Muscle layer of duodenum (tissue), 2 donors: ENCODE results near the gene CRP.
"Not testable (repeated sequence)": the region's sequence is repeated elsewhere in the genome, so short reads cannot be mapped to it uniquely, and the experiment has no call there.

Experiments used
- H3K27ac ChIP-seq: one replicate; pipeline ENCODE4 v1.7.0; 2013; ENCODE audit warnings: mild to moderate bottlenecking, low read length
- H3K27me3 ChIP-seq: one replicate; pipeline ENCODE4 v1.7.0; 2013; ENCODE audit warnings: low read depth, mild to moderate bottlenecking, control low read depth, low read length
- H3K36me3 ChIP-seq, 2 donors: one replicate each; pipeline ENCODE4 v1.7.0; 2013; ENCODE audit warnings: low read length in 2 of 2, control low read depth in 1 of 2, mild to moderate bottlenecking in 1 of 2; ENCODE audit not compliant: insufficient read depth in 2 of 2, control insufficient read depth in 1 of 2
- H3K4me1 ChIP-seq, 2 donors: one replicate each; pipeline ENCODE4 v1.7.0; 2013; ENCODE audit warnings: low read length in 2 of 2, mild to moderate bottlenecking in 2 of 2, control low read depth in 1 of 2, moderate library complexity in 1 of 2; ENCODE audit not compliant: insufficient read depth in 2 of 2, control insufficient read depth in 1 of 2
- H3K4me3 ChIP-seq, 2 donors: one replicate each; pipeline ENCODE4 v1.7.0; 2013; ENCODE audit warnings: low read length in 2 of 2, low read depth in 1 of 2, mild to moderate bottlenecking in 1 of 2
- H3K9me3 ChIP-seq, 2 donors: one replicate each; pipeline ENCODE4 v1.7.0; 2013; ENCODE audit warnings: low read length in 2 of 2, control low read depth in 1 of 2, mild to moderate bottlenecking in 1 of 2; ENCODE audit not compliant: control insufficient read depth in 1 of 2
- donor health status: healthy.

Gene CRP

GRCh38 chr1:159743651-159744410 is 29.4 kb upstream of the CRP start:
- Histone ChIP-seq H3K4me3 (no peak overlapping the region), H3K27me3 (no peaks in the 10 kb centered on the region), H3K4me1 (no peaks in the 10 kb centered on the region), H3K27ac (no peak overlapping the region), H3K9me3 (no peaks in the 10 kb centered on the region), H3K36me3 (no peaks in the 10 kb centered on the region)

- H3K36me3 ChIP-seq, result no peaks in the 10 kb centered on the region
- H3K4me1 ChIP-seq, result no peaks in the 10 kb centered on the region
- no peaks in the 10 kb centered on the region for H3K9me3 ChIP-seq
- H3K4me3 ChIP-seq, result no peak overlapping the region
- no peaks in the 10 kb centered on the region for H3K27me3 ChIP-seq
- no peak overlapping the region for H3K27ac ChIP-seq
These were observed 23.0 kb upstream of the CRP start for GRCh38 chr1:159737238-159737916.

DNA sequence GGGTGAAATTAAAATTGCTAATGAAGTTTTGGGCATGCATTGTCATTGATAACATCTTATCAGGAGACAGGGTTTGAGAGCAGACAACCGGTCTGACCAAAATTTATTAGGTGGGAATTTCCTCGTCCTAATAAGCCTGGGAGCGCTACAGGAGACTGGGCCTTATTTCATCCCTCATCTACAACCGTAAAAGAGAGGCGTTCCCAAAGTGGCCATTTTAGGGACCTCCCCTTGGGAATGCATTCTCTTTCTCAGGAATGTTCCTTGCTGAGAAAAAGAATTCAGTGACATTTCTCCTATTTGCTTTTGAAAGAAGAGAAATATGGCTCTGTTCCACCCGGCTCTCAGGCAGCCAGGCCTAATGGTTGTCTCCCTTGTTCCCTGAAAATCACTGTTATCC is 8.8 kb upstream of the CRP start:
- H3K27ac ChIP-seq, H3K36me3 ChIP-seq, H3K27me3 ChIP-seq, H3K4me1 ChIP-seq, H3K4me3 ChIP-seq, H3K9me3 ChIP-seq: not testable (repeated sequence)

GRCh38 chr1:159719990-159720389 is 5.6 kb upstream of the CRP start:
- Histone ChIP-seq H3K4me3 (no peak overlapping the region), H3K36me3 (no peaks in the 10 kb centered on the region), H3K9me3 (peaks cover 4% of the 10 kb centered on the region in 2 donors), H3K27me3 (no peaks in the 10 kb centered on the region), H3K4me1 (no peaks in the 10 kb centered on the region), H3K27ac (no peak overlapping the region)

GRCh38 chr1:159715855-159716254 is 1.5 kb upstream of the CRP start:
- no peak overlapping the region for H3K27ac ChIP-seq
- H3K9me3 ChIP-seq, result no peaks in the 10 kb centered on the region
- H3K27me3 ChIP-seq, result no peaks in the 10 kb centered on the region
- H3K4me1 ChIP-seq, result no peaks in the 10 kb centered on the region
- no peaks in the 10 kb centered on the region for H3K36me3 ChIP-seq
- H3K4me3 ChIP-seq, result no peak overlapping the region

DNA sequence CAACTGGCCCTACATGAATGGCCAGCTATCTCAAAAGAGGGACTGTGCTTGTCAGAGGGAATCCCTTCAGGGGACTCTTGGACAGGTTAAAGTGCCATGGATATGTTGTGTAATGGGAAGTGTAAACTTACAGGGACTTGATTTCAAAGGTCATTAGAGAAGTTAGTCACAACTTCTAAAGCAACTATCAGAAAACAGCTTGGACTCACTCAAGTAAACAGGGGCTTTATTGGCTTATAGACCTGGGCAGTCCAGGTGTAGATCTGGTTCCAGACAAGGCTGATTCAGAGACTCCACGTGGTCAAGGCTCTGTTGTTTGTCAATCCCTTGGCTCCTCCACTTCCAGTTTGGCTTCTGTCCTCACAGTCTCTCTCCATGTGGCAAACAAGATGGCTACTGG is 2.3 kb downstream of the CRP start:
- Histone ChIP-seq H3K36me3 (no peaks in the 10 kb centered on the region), H3K4me1 (no peaks in the 10 kb centered on the region), H3K27me3 (no peaks in the 10 kb centered on the region), H3K4me3 (no peak overlapping the region), H3K9me3 (no peaks in the 10 kb centered on the region), H3K27ac (no peak overlapping the region)

DNA sequence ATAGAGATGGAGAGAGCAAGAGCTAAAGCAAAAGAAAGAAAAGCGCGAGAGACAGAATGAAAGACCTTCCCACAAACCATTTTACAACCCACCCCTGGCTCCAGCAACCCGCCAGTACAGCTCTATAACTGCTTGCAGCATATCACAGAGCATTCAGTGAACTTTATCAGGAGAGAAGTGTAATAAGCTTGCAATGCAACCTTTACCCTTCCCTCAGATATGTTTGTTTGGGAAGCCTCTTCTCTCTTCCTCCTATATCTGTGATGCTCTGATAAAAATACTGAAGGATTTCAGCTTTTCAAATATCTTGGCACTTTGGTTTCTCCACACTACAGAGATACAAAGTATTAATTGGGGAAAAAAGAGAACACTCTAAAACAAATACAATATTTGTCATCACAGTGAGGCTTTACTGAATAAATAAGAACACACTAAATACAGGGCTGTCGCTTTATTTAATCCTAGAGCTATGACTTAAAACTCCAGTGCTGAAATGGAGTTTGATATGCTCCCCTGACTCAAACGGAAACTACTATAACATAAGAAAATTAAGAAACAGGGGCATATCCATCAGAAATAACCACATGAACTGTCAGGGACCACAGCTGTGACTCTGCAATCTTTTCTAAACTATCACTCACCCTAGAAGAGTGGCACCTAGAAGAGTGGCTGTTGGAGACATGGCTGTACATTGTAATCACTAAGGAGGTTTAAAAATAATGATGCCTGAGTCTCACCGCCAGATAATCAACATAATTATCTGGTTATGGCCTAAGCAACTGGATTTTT is 6.7 kb downstream of the CRP start:
- H3K27me3 ChIP-seq, result no peaks in the 10 kb centered on the region
- no peaks in the 10 kb centered on the region for H3K4me1 ChIP-seq
- no peak overlapping the region for H3K27ac ChIP-seq
- H3K4me3 ChIP-seq, result no peak overlapping the region
- H3K9me3 ChIP-seq, result no peaks in the 10 kb centered on the region
- no peaks in the 10 kb centered on the region for H3K36me3 ChIP-seq

DNA sequence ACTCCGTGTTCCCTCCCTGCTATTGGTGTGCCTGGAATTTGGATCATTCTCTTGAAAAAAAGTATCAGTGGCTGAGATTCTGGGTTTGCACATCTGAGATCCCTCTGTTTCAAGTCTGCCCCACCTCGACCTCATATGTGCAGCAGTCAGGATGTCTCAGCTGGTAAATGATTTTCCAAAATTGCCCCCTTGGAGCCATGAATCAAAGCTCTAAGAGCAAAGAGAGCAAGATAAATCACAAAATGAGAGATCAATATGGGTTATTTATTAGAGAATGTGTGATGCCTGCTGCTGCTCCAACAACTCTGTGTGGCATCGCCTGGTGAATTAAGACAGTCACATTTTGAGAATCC is 8.5 kb downstream of the CRP start:
- Histone ChIP-seq H3K27ac (no peak overlapping the region), H3K27me3 (no peaks in the 10 kb centered on the region), H3K4me1 (no peaks in the 10 kb centered on the region), H3K36me3 (no peaks in the 10 kb centered on the region), H3K9me3 (no peaks in the 10 kb centered on the region), H3K4me3 (no peak overlapping the region)

DNA sequence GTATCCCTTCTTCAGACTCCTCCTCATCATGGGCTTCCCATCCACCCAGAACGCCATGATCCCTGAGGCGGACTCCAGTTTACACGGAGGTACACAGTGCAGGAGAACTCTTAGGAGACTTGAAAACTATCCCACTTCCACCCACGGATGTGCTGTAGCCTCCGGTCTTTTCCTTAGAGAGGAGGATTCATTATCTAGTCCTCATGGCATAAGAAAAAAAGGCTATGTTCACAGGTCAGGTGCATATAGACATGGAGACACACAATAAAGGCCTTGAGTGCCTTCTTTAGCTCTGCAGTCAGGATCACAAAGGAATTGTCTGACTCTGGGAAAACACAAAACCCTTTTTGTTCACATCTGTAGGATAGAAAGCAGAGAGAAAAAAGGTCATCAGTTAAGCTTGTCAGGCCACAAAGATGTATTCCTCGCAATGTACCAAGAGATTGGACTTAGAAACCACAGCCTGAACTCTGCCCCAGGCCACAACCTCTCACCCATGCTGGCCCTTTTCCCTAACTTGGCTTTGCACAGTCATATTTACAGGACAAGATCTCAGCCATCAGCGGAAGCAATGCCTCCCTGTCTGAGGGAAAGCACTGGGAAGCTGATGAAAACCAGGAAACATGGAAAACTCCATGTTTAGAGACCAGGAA is 9.0 kb downstream of the CRP start:
- H3K4me3 ChIP-seq, result no peak overlapping the region
- no peaks in the 10 kb centered on the region for H3K36me3 ChIP-seq
- H3K4me1 ChIP-seq, result no peaks in the 10 kb centered on the region
- no peaks in the 10 kb centered on the region for H3K27me3 ChIP-seq
- no peak overlapping the region for H3K27ac ChIP-seq
- H3K9me3 ChIP-seq, result no peaks in the 10 kb centered on the region

DNA sequence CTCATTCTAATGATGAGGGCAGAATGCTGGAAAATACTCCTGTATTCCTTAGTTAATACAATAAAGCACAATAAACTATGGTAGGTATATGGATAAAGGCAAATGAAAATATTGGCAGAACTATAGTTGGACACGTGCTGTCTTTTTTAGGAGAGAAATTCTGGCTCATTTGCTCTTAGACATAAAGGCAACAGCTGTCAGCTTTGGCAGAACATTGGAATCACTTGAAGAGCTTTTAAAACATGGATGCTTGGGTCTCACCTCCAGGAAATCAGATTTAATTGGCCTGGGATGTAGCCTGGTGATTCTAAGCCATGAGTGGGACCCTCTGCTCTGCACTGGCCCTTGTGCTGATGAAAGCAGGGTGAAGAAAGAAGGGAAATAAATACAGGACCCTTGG is 9.9 kb downstream of the CRP start:
- H3K4me3 ChIP-seq, result no peak overlapping the region
- H3K4me1 ChIP-seq, result no peaks in the 10 kb centered on the region
- H3K9me3 ChIP-seq, result no peaks in the 10 kb centered on the region
- H3K27me3 ChIP-seq, result no peaks in the 10 kb centered on the region
- H3K27ac ChIP-seq, result no peak overlapping the region
- no peaks in the 10 kb centered on the region for H3K36me3 ChIP-seq

DNA sequence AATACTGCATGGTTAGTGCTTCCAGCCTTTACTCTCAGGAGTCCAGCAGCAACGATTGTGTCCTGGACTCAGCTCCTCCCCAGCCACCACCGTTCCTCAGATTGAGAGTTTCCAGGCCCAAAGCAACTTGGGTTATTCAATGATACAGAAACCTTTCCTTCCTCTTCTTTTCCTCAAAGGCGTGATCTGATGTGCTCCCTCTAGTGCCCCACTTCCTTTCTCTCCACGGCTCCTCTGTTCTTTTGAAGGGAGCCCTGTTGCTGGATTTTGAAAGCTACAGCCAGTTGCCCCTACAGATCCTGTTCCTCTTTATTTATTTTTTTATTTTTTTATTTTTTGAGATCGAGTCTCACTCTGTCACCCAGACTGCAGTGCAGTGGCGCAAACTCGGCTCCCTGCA is 14.1 kb downstream of the CRP start:
- H3K36me3 ChIP-seq, result no peaks in the 10 kb centered on the region
- no peak overlapping the region for H3K27ac ChIP-seq

More for the DNA sequence above, 14.1 kb downstream of the CRP start:
- H3K27me3 ChIP-seq, result no peaks in the 10 kb centered on the region
- H3K9me3 ChIP-seq, result no peaks in the 10 kb centered on the region
- no peak overlapping the region for H3K4me3 ChIP-seq
- no peaks in the 10 kb centered on the region for H3K4me1 ChIP-seq
